IMR-90 (cell line): ENCODE results near the gene CYFIP1. TPM values are rescaled to one million over a fixed set of nuclear protein-coding genes. Genes with fewer than 3 reads are reported as not detected.

Source experiments
- ATAC-seq: fragments of 200-7000 bp; cut with Tn5 transposase; 2 replicates; pipeline ENCODE4 v1.9.1; 2020; ENCODE audit warnings: low read depth, mild to moderate bottlenecking, moderate library complexity
- BruUV-seq: library from RNA; stranded (reverse); fragments of 400-500 nt; replicated peaks from 2 replicates; lab custom pipeline; 2021; lab: Mats Ljungman, UMichigan
- CTCF ChIA-PET: fragments of 300-600 bp; formaldehyde crosslinking; extraction: SDS; loops from one replicate; lab custom pipeline; 2021; ENCODE audit warnings: antibody characterized with exemption; lab: Yijun Ruan, JAX
- POLR2A ChIA-PET: fragments of 300-600 bp; sonication (Branson Sonifier 250); formaldehyde crosslinking; loops from one replicate; lab custom pipeline; 2022; ENCODE audit warnings: antibody characterized with exemption; ENCODE audit not compliant: unreplicated experiment; lab: Charles Lee
- DNase-seq: peaks from one replicate; pipeline ENCODE4 v3.0.0; 2013
- H2AFZ ChIP-seq: replicated peaks from 2 replicates; pipeline ENCODE3; 2013; ENCODE audit warnings: low read length, mild to moderate bottlenecking; ENCODE audit not compliant: poor library complexity
- H2AK5ac ChIP-seq: 2 replicates; pipeline ENCODE4 v1.6.1; 2013; ENCODE audit warnings: low read depth, low read length, inconsistent platforms
- H2AK9ac ChIP-seq: replicated peaks from 2 replicates; pipeline ENCODE3; 2013; ENCODE audit warnings: mild to moderate bottlenecking, low read depth, low read length, moderate library complexity; ENCODE audit not compliant: poor library complexity
- H2BK120ac ChIP-seq: 2 replicates; pipeline ENCODE4 v1.6.1; 2013; ENCODE audit warnings: low read depth, low read length, inconsistent platforms
- H2BK15ac ChIP-seq: 3 replicates; pipeline ENCODE4 v1.6.1; 2013; ENCODE audit warnings: low read depth, low read length, inconsistent platforms
- H2BK20ac ChIP-seq: 2 replicates; pipeline ENCODE4 v1.6.1; 2013; ENCODE audit warnings: low read depth, mild to moderate bottlenecking, inconsistent platforms, low read length, moderate library complexity
- H2BK5ac ChIP-seq: 2 replicates; pipeline ENCODE4 v1.6.1; 2013; ENCODE audit warnings: mild to moderate bottlenecking, low read depth, low read length, inconsistent platforms; ENCODE audit not compliant: poor library complexity, severe bottlenecking
- H3K14ac ChIP-seq: replicated peaks from 2 replicates; pipeline ENCODE4 v1.6.1; 2013; ENCODE audit warnings: low read depth, low read length, inconsistent platforms
- H3K18ac ChIP-seq: 2 replicates; pipeline ENCODE4 v1.6.1; 2013; ENCODE audit warnings: low read depth, low read length, control low read depth
- H3K23ac ChIP-seq: 2 replicates; pipeline ENCODE4 v1.6.1; 2013; ENCODE audit warnings: low read depth, low read length, inconsistent platforms
- H3K27ac ChIP-seq: 2 replicates; pipeline ENCODE4 v1.5.1; 2013; ENCODE audit warnings: mild to moderate bottlenecking, control low read depth, low read length; ENCODE audit not compliant: insufficient read depth
- H3K27me3 ChIP-seq: 2 replicates; pipeline ENCODE4 v1.6.1; 2013; ENCODE audit warnings: low read length; ENCODE audit not compliant: control insufficient read depth, insufficient read depth
- H3K36me3 ChIP-seq: 2 replicates; pipeline ENCODE4 v1.6.1; 2013; ENCODE audit warnings: low read length, mixed read lengths; ENCODE audit not compliant: control insufficient read depth, insufficient read depth
- H3K4ac ChIP-seq: 2 replicates; pipeline ENCODE4 v1.6.1; 2013; ENCODE audit warnings: low read depth, low read length, inconsistent platforms
- H3K4me1 ChIP-seq: 2 replicates; pipeline ENCODE4 v1.6.1; 2013; ENCODE audit warnings: low read length, mixed read lengths; ENCODE audit not compliant: control insufficient read depth, insufficient read depth
- H3K4me2 ChIP-seq: 2 replicates; pipeline ENCODE4 v1.6.1; 2013; ENCODE audit warnings: low read depth, mild to moderate bottlenecking, control low read depth, low read length, moderate library complexity
- H3K4me3 ChIP-seq: 2 replicates; pipeline ENCODE4 v1.5.1; 2013; ENCODE audit warnings: low read depth, mild to moderate bottlenecking, control low read depth, low read length, moderate library complexity; ENCODE audit not compliant: insufficient read depth
- H3K56ac ChIP-seq: 2 replicates; pipeline ENCODE4 v1.6.1; 2013; ENCODE audit warnings: low read length, inconsistent platforms; ENCODE audit not compliant: insufficient read depth; ENCODE audit errors: extremely low read depth
- H3K79me1 ChIP-seq, 2 experiments: 2 replicates each; pipeline ENCODE4 v1.6.1; 2013; ENCODE audit warnings: low read length in 2 of 2, inconsistent platforms in 1 of 2, low read depth in 1 of 2
- H3K9ac ChIP-seq: 2 replicates; pipeline ENCODE4 v1.6.1; 2013; ENCODE audit warnings: low read depth, low read length, control low read depth
- H3K9me1 ChIP-seq: 2 replicates; pipeline ENCODE4 v1.6.1; 2013; ENCODE audit warnings: low read length, inconsistent platforms; ENCODE audit not compliant: insufficient read depth
- H3K9me3 ChIP-seq: 2 replicates; pipeline ENCODE4 v1.6.1; 2013; ENCODE audit warnings: low read length; ENCODE audit not compliant: control insufficient read depth, insufficient read depth
- H4K20me1 ChIP-seq: 2 replicates; pipeline ENCODE4 v1.6.1; 2013; ENCODE audit warnings: low read length, inconsistent platforms; ENCODE audit not compliant: insufficient read depth
- H4K5ac ChIP-seq: 2 replicates; pipeline ENCODE4 v1.6.1; 2013; ENCODE audit warnings: mild to moderate bottlenecking, low read depth, low read length, control low read depth
- H4K8ac ChIP-seq, 2 experiments: 2 replicates each; pipeline ENCODE4 v1.6.1; 2013; ENCODE audit warnings: low read depth in 2 of 2, low read length in 2 of 2, control low read depth in 1 of 2, inconsistent platforms in 1 of 2
- H4K91ac ChIP-seq: 2 replicates; pipeline ENCODE4 v1.6.1; 2013; ENCODE audit warnings: low read depth, low read length, inconsistent platforms; ENCODE audit not compliant: insufficient read depth
- BHLHE40 ChIP-seq: fragments of 150-350 bp; IDR thresholded peaks from 2 replicates; pipeline ENCODE4 v1.6.1; 2016; ENCODE audit warnings: mild to moderate bottlenecking, low read depth, low read length
- CEBPB ChIP-seq: IDR thresholded peaks from 2 replicates; pipeline ENCODE4 v1.6.1; 2012; ENCODE audit warnings: low read depth, low read length, improper control_type of control experiment
- CHD1 ChIP-seq: IDR thresholded peaks from 2 replicates; pipeline ENCODE4 v1.6.1; 2012; ENCODE audit warnings: low read depth, low read length, improper control_type of control experiment
- FOS ChIP-seq: fragments of 150-350 bp; IDR thresholded peaks from 2 replicates; pipeline ENCODE4 v1.6.1; 2016; ENCODE audit warnings: low read depth, low read length
- MAFK ChIP-seq: IDR thresholded peaks from 2 replicates; pipeline ENCODE4 v1.6.1; 2012; ENCODE audit warnings: low read depth, low read length, improper control_type of control experiment
- MAZ ChIP-seq: IDR thresholded peaks from 2 replicates; pipeline ENCODE4 v1.6.1; 2012; ENCODE audit warnings: low read depth, mild to moderate bottlenecking, low read length, improper control_type of control experiment, moderate library complexity, borderline replicate concordance
- MXI1 ChIP-seq: IDR thresholded peaks from 2 replicates; pipeline ENCODE4 v1.6.1; 2012; ENCODE audit warnings: low read depth, mild to moderate bottlenecking, low read length, moderate library complexity, borderline replicate concordance
- NFE2L2 ChIP-seq: fragments of 150-350 bp; IDR thresholded peaks from 2 replicates; pipeline ENCODE4 v1.6.1; 2016; ENCODE audit warnings: low read depth, mild to moderate bottlenecking, low read length
- POLR2A ChIP-seq: IDR thresholded peaks from 2 replicates; pipeline ENCODE4 v1.6.1; 2012; ENCODE audit warnings: mild to moderate bottlenecking, low read depth, low read length
- RAD21 ChIP-seq: IDR thresholded peaks from 2 replicates; pipeline ENCODE4 v1.6.1; 2012; ENCODE audit warnings: low read length, improper control_type of control experiment
- RCOR1 ChIP-seq: IDR thresholded peaks from 2 replicates; pipeline ENCODE4 v1.6.1; 2012; ENCODE audit warnings: mild to moderate bottlenecking, low read length, improper control_type of control experiment; ENCODE audit not compliant: insufficient replicate concordance
- RFX5 ChIP-seq: IDR thresholded peaks from 2 replicates; pipeline ENCODE4 v1.8.0; 2012; ENCODE audit warnings: low read depth, mild to moderate bottlenecking, low read length, moderate library complexity
- SMC3 ChIP-seq: fragments of 150-350 bp; IDR thresholded peaks from 2 replicates; pipeline ENCODE4 v1.6.1; 2016; ENCODE audit warnings: low read depth, mild to moderate bottlenecking, antibody characterized with exemption, low read length, moderate library complexity
- USF2 ChIP-seq: fragments of 150-350 bp; IDR thresholded peaks from 2 replicates; pipeline ENCODE4 v1.6.1; 2017; ENCODE audit warnings: mild to moderate bottlenecking, antibody characterized with exemption, low read length, low read depth
- WGBS, 2 experiments: methylation state at CpG; one replicate each; pipeline versions ENCODE4 v1.1.5 to v1.1.7; 2013; ENCODE audit warnings: missing lambda C conversion rate in 2 of 2; ENCODE audit not compliant: insufficient read length in 1 of 2; ENCODE audit errors: extremely low coverage in 2 of 2; 5-methylcytosine and 5-hydroxymethylcytosine counted together
- dilution Hi-C: fragments of 300-500 bp; cut with HindIII; formaldehyde crosslinking; loops from one replicate; pipeline ENCODE4 v1.14.3; 2018; ENCODE audit warnings: low sequenced_read_pairs; ENCODE audit not compliant: unreplicated experiment
- in situ Hi-C: fragments of 300-500 bp; cut with MboI; formaldehyde crosslinking; loops from 3 replicates; pipeline ENCODE4 v1.14.3; 2019; ENCODE audit warnings: low sequenced_read_pairs, inconsistent platforms, mixed read lengths
- intact Hi-C: fragments of 100-400 bp; cut with micrococcal nuclease; formaldehyde crosslinking; loops from 2 replicates; pipeline ENCODE4 v1.10.0; 2022
- polyA plus RNA-seq, 3 experiments: library from polyadenylated mRNA; depleted of rRNA; stranded (reverse); fragments of >200 nt; gene quantifications; 2 replicates each; pipeline ENCODE4 v1.2.3, GENCODE V29; 2012; ENCODE audit warnings: low replicate concordance in 1 of 3
- total RNA-seq: library from RNA; depleted of rRNA; stranded (reverse); fragments of >200 nt; gene quantifications from 2 replicates; pipeline ENCODE4 v1.2.3, GENCODE V29; 2012
- TF ChIP-seq, protein P1 (sequence below): conservative IDR thresholded peaks from 2 replicates; pipeline ENCODE4 v1.5.1; 2012; ENCODE audit warnings: mild to moderate bottlenecking, low read depth, low read length, improper control_type of control experiment
- TF ChIP-seq, protein P2 (sequence below): fragments of 150-350 bp; IDR thresholded peaks from 2 replicates; pipeline ENCODE4 v1.6.1; 2016; ENCODE audit warnings: low read depth, mild to moderate bottlenecking, low read length, moderate library complexity, borderline replicate concordance

Gene CYFIP1
- total and polyA plus RNA-seq, 2 of the 4 experiments (the other 2 are of a cell fraction) = 58.4 to 163 TPM

DNA sequence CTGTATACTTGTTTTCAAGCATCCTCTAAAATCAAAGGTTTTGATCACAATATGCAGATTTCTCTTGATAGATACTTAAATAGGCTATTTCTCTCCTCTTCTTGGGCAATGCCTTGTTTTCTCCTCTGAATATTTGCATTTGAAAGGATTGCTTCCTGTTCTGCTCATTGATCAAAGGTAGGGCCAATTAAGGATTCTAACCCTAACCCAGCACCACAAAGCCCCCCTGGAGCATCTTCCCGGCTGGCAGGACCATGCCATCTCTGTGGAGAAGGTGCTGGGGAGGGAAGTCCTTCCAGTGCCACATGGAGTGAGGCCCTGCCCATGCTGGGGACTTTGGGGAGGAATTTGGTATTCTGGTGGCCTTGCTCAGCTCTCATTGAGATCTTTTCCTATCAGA is 153.0 kb downstream of the CYFIP1 start:
- Histone ChIP-seq H2AK5ac (no peak overlapping the region), H3K14ac (no peak overlapping the region), H2AFZ (no peak overlapping the region), H3K79me1 (no peaks in the 10 kb centered on the region), H3K23ac (no peak overlapping the region), H3K4ac (no peak overlapping the region), H3K36me3 (peaks cover 14% of the 10 kb centered on the region), H2BK15ac (no peak overlapping the region), H3K9me1 (no peaks in the 10 kb centered on the region), H3K4me2 (no peak overlapping the region), H2BK20ac (no peak overlapping the region), H3K27me3 (no peaks in the 10 kb centered on the region), H3K18ac (no peak overlapping the region), H3K27ac (no peak overlapping the region), H2AK9ac (no peak overlapping the region), H4K91ac (no peak overlapping the region), H4K20me1 (no peaks in the 10 kb centered on the region), H3K4me3 (no peak overlapping the region), H4K5ac (no peak overlapping the region), H3K9ac (no peak overlapping the region), H2BK5ac (no peak overlapping the region), H2BK120ac (no peak overlapping the region), H3K9me3 (no peaks in the 10 kb centered on the region), H3K4me1 (no peaks in the 10 kb centered on the region), H3K56ac (no peak overlapping the region), H4K8ac (no peak overlapping the region)
- dilution Hi-C loops = no loop called here
- ChIA-PET POLR2A (no interaction called here), CTCF (no interaction called here)
- no CpG with 5 or more reads among the region's 1 CpG for WGBS, 2 experiments
- in situ Hi-C loops = no loop called here
- DNase-seq (no peak), ATAC-seq (no peak)
- intact Hi-C loops = no loop called here
- no TSS peak for BruUV-seq
- TF ChIP-seq SMC3 = no peak
- TF ChIP-seq FOS = no peak
- no peak for TF ChIP-seq CEBPB
- TF ChIP-seq MXI1 = no peak
- TF ChIP-seq POLR2A = no peak
- TF ChIP-seq MAFK = no peak
- TF ChIP-seq USF2 = no peak
- TF ChIP-seq, protein P1, sequence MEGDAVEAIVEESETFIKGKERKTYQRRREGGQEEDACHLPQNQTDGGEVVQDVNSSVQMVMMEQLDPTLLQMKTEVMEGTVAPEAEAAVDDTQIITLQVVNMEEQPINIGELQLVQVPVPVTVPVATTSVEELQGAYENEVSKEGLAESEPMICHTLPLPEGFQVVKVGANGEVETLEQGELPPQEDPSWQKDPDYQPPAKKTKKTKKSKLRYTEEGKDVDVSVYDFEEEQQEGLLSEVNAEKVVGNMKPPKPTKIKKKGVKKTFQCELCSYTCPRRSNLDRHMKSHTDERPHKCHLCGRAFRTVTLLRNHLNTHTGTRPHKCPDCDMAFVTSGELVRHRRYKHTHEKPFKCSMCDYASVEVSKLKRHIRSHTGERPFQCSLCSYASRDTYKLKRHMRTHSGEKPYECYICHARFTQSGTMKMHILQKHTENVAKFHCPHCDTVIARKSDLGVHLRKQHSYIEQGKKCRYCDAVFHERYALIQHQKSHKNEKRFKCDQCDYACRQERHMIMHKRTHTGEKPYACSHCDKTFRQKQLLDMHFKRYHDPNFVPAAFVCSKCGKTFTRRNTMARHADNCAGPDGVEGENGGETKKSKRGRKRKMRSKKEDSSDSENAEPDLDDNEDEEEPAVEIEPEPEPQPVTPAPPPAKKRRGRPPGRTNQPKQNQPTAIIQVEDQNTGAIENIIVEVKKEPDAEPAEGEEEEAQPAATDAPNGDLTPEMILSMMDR = no peak
- no peak for TF ChIP-seq RCOR1
- TF ChIP-seq, protein P2, sequence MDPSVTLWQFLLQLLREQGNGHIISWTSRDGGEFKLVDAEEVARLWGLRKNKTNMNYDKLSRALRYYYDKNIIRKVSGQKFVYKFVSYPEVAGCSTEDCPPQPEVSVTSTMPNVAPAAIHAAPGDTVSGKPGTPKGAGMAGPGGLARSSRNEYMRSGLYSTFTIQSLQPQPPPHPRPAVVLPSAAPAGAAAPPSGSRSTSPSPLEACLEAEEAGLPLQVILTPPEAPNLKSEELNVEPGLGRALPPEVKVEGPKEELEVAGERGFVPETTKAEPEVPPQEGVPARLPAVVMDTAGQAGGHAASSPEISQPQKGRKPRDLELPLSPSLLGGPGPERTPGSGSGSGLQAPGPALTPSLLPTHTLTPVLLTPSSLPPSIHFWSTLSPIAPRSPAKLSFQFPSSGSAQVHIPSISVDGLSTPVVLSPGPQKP = no peak
- TF ChIP-seq RAD21 = no peak
- TF ChIP-seq NFE2L2 = no peak
- TF ChIP-seq CHD1 = no peak
- TF ChIP-seq MAZ = no peak
- no peak for TF ChIP-seq RFX5
- TF ChIP-seq BHLHE40 = no peak
